SK-N-MC (cell line): ENCODE data around the gene G6PC1.

ENCODE experiments used
- EZH2 ChIP-seq: fragments of 200-600 bp; sonication (generic); IDR thresholded peaks from one replicate; pipeline ENCODE4 v1.6.1; 2017; ENCODE audit warnings: antibody characterized with exemption
- POLR2AphosphoS5 ChIP-seq: IDR thresholded peaks from 2 replicates; pipeline ENCODE4 v1.6.1; 2012; ENCODE audit warnings: mild to moderate bottlenecking, low read depth, low read length, borderline replicate concordance

DNA sequence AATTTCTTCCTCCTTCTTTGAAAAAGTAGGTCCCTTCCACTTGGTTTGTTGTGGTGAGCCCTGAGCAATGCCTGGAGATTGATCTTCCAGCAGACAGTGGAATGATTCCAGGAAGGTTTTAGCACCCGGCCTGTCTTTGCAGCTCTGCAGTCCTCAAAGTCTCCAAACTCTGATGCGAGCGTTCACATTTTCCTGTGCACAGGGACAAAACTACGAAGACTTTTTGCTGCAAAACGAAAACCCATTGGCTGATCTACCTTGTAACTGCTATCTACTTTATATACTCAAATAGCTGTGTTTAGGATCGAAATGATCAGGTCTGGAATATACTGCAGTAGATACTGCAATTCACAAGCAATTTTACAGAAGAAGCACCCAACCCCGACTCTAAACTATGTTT lies 21.7 kb downstream of the G6PC1 start:
- TF ChIP-seq EZH2, result no peak
- TF ChIP-seq POLR2AphosphoS5, result no peak
